SK-N-SH treated with all-trans-retinoic acid at 6 μM for 48 hours (cell line): ENCODE data around the gene EXO1.

Experiments
- ATAC-seq: fragments of 200-7000 bp; cut with Tn5 transposase; 3 replicates; pipeline ENCODE4 v1.9.1; 2020; ENCODE audit warnings: mild to moderate bottlenecking, moderate library complexity
- ARNTL ChIP-seq: fragments of 450-650 bp; formaldehyde crosslinking; IDR thresholded peaks from 2 replicates; pipeline ENCODE4 v1.5.0; 2020; ENCODE audit warnings: low read depth, mild to moderate bottlenecking, moderate library complexity, borderline replicate concordance
- CREB5 ChIP-seq: fragments of 250-450 bp; sonication (Bioruptor Pico); IDR thresholded peaks from 2 replicates; pipeline ENCODE4 v1.5.1; 2020; ENCODE audit warnings: low read depth, mild to moderate bottlenecking, moderate library complexity
- CSDC2 ChIP-seq: fragments of 250-450 bp; sonication (Bioruptor Pico); IDR thresholded peaks from 2 replicates; pipeline ENCODE4 v1.5.0; 2020; ENCODE audit warnings: mild to moderate bottlenecking, moderate library complexity
- CSRNP3 ChIP-seq: fragments of 250-450 bp; sonication (Bioruptor Pico); IDR thresholded peaks from 2 replicates; pipeline ENCODE4 v1.5.1; 2021; ENCODE audit warnings: mild to moderate bottlenecking, moderate library complexity
- ESRRG ChIP-seq: fragments of 250-450 bp; sonication (Bioruptor Pico); IDR thresholded peaks from 2 replicates; pipeline ENCODE4 v1.6.1; 2021; ENCODE audit warnings: mild to moderate bottlenecking
- GLIS3 ChIP-seq: fragments of 250-450 bp; sonication (Bioruptor Pico); IDR thresholded peaks from 2 replicates; pipeline ENCODE4 v1.5.0; 2020; ENCODE audit warnings: mild to moderate bottlenecking, moderate library complexity
- ISL1 ChIP-seq: fragments of 250-450 bp; sonication (Bioruptor Pico); IDR thresholded peaks from 2 replicates; pipeline ENCODE4 v2.1.2; 2022; ENCODE audit warnings: mild to moderate bottlenecking, moderate library complexity
- PATZ1 ChIP-seq: fragments of 250-450 bp; sonication (Bioruptor Pico); IDR thresholded peaks from 2 replicates; pipeline ENCODE4 v1.8.0; 2020; ENCODE audit warnings: mild to moderate bottlenecking, moderate library complexity, borderline replicate concordance
- POU6F1 ChIP-seq: fragments of 250-450 bp; sonication (Bioruptor Pico); IDR thresholded peaks from 2 replicates; pipeline ENCODE4 v1.8.0; 2021; ENCODE audit warnings: low read depth, mild to moderate bottlenecking, moderate library complexity, borderline replicate concordance
- PPARA ChIP-seq: fragments of 250-450 bp; sonication (Bioruptor Pico); IDR thresholded peaks from 2 replicates; pipeline ENCODE4 v1.5.0; 2020; ENCODE audit warnings: mild to moderate bottlenecking, borderline replicate concordance
- RARB ChIP-seq: fragments of 250-450 bp; sonication (Bioruptor Pico); IDR thresholded peaks from 2 replicates; pipeline ENCODE4 v1.8.0; 2021; ENCODE audit warnings: mild to moderate bottlenecking, moderate library complexity
- SNAI2 ChIP-seq: fragments of 250-450 bp; sonication (Bioruptor Pico); IDR thresholded peaks from 2 replicates; pipeline ENCODE4 v1.5.0; 2020; ENCODE audit warnings: mild to moderate bottlenecking, moderate library complexity
- TCF4 ChIP-seq: fragments of 250-450 bp; sonication (Bioruptor Pico); IDR thresholded peaks from 2 replicates; pipeline ENCODE4 v1.8.0; 2021; ENCODE audit warnings: mild to moderate bottlenecking, moderate library complexity, borderline replicate concordance
- TOX ChIP-seq: fragments of 250-450 bp; sonication (Bioruptor Pico); IDR thresholded peaks from 2 replicates; pipeline ENCODE4 v1.8.0; 2021; ENCODE audit warnings: mild to moderate bottlenecking, moderate library complexity, borderline replicate concordance
- TSHZ2 ChIP-seq: fragments of 250-450 bp; sonication (Bioruptor Pico); IDR thresholded peaks from 2 replicates; pipeline ENCODE4 v1.5.0; 2020; ENCODE audit warnings: mild to moderate bottlenecking, moderate library complexity
- ZC3H10 ChIP-seq: fragments of 250-450 bp; sonication (Bioruptor Pico); IDR thresholded peaks from 2 replicates; pipeline ENCODE4 v1.5.1; 2021; ENCODE audit warnings: mild to moderate bottlenecking, moderate library complexity
- ZFP30 ChIP-seq: fragments of 450-650 bp; formaldehyde crosslinking; IDR thresholded peaks from 2 replicates; pipeline ENCODE4 v1.5.0; 2022; ENCODE audit warnings: mild to moderate bottlenecking, moderate library complexity
- ZNF565 ChIP-seq: fragments of 450-650 bp; formaldehyde crosslinking; conservative IDR thresholded peaks from 2 replicates; pipeline ENCODE4 v1.5.0; 2020; ENCODE audit warnings: low read depth, mild to moderate bottlenecking, moderate library complexity
- ZNF70 ChIP-seq: fragments of 450-650 bp; formaldehyde crosslinking; IDR thresholded peaks from 2 replicates; pipeline ENCODE4 v1.5.0; 2020; ENCODE audit warnings: mild to moderate bottlenecking, moderate library complexity
- ZNF8 ChIP-seq: fragments of 450-650 bp; formaldehyde crosslinking; IDR thresholded peaks from 2 replicates; pipeline ENCODE4 v1.5.0; 2020; ENCODE audit warnings: mild to moderate bottlenecking, moderate library complexity

EXO1 gene

GRCh38 chr1:241808265-241808664 is 39.7 kb upstream of the EXO1 start:
- no peak for TF ChIP-seq ZNF8
- ATAC-seq, result no peak

GRCh38 chr1:241810769-241811405 is 37.1 kb upstream of the EXO1 start:
- TF ChIP-seq TOX (CRISPR knock-in tag) (no peak), PATZ1 (no peak), POU6F1 (CRISPR knock-in tag) (no peak), ZFP30 (CRISPR knock-in tag) (no peak), ZNF70 (CRISPR knock-in tag) (no peak), ZNF565 (no peak), CSDC2 (CRISPR knock-in tag) (no peak), ARNTL (CRISPR knock-in tag) (no peak), GLIS3 (CRISPR knock-in tag) (no peak), PPARA (CRISPR knock-in tag) (no peak), ZC3H10 (CRISPR knock-in tag) (no peak), ESRRG (no peak), SNAI2 (no peak), CSRNP3 (CRISPR knock-in tag) (no peak), CREB5 (no peak)
- TF ChIP-seq, all 23 proteins: peak for 0
- no peak for ATAC-seq

- no peak for ATAC-seq
- TF ChIP-seq ZFP30 (CRISPR knock-in tag) (no peak), ZNF70 (CRISPR knock-in tag) (no peak), ESRRG (no peak), ISL1 (CRISPR knock-in tag) (no peak), TCF4 (CRISPR knock-in tag) (no peak), ARNTL (CRISPR knock-in tag) (no peak), TOX (CRISPR knock-in tag) (no peak), CSDC2 (CRISPR knock-in tag) (no peak), POU6F1 (CRISPR knock-in tag) (no peak), ZC3H10 (CRISPR knock-in tag) (no peak), TSHZ2 (CRISPR knock-in tag) (no peak), RARB (CRISPR knock-in tag) (no peak), ZNF565 (no peak)
- TF ChIP-seq, all 23 proteins: peak for 0
Observed at GRCh38 chr1:241813768-241814320, 34.2 kb upstream of the EXO1 start.
